ENCODE data around the gene GAPVD1.

DNA sequence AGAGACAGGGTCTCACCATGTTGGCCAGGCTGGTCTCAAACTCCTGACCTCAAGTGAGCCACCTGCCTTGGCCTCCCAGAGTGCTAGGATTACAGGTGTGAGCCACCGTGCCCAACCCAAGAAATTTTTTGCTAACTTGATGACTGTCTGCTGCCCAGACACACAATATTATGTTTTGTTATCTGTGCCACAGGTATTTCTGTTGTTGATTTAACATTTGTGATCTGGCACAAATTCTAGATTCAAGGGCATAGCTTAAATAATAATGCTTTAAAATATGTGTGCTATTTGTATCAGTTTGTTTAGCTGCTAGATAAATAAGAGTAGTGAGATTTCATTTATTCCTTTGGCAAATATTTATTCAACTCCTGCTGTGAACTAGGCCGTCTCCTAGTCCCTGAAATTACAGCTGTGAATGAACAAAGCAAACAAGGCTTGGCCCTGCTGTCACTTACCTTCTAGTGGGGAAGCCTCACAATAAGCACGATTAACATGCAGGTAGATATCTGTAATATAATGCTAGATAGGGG is 35.3 kb downstream of the GAPVD1 start:
- TF ChIP-seq POLR2A (IDR thresholded peaks at IDR 0.05; ENCODE audit: low read depth, low read length) (no peak), POLR2AphosphoS5 (IDR thresholded peaks at IDR 0.05; ENCODE audit: low read depth, low read length) (no peak), TAF1 (IDR thresholded peaks at IDR 0.05; ENCODE audit: low read depth, low read length) (no peak), SPI1 (IDR thresholded peaks at IDR 0.05; ENCODE audit: low read depth, low read length) (no peak), PAX5 (IDR thresholded peaks at IDR 0.05; ENCODE audit: insufficient read depth, low read length, severe bottlenecking) (no peak)

All from GM12891 (cell line).